ENCODE results near the gene OXCT1.

- no peak for TF ChIP-seq CTCF (IDR thresholded peaks at IDR 0.05; ENCODE audit: poor library complexity)
- TF ChIP-seq EZH2 (IDR thresholded peaks at IDR 0.05; ENCODE audit: borderline replicate concordance), result no peak
Measured at GRCh38 chr5:41789434-41789833, 80.8 kb downstream of the OXCT1 start.
